Measurements from ENCODE around the gene SLC13A4.
"Not testable (repeated sequence)": the region's sequence is repeated elsewhere in the genome, so short reads cannot be mapped to it uniquely, and the experiment has no call there.

The SLC13A4 gene, protein sequence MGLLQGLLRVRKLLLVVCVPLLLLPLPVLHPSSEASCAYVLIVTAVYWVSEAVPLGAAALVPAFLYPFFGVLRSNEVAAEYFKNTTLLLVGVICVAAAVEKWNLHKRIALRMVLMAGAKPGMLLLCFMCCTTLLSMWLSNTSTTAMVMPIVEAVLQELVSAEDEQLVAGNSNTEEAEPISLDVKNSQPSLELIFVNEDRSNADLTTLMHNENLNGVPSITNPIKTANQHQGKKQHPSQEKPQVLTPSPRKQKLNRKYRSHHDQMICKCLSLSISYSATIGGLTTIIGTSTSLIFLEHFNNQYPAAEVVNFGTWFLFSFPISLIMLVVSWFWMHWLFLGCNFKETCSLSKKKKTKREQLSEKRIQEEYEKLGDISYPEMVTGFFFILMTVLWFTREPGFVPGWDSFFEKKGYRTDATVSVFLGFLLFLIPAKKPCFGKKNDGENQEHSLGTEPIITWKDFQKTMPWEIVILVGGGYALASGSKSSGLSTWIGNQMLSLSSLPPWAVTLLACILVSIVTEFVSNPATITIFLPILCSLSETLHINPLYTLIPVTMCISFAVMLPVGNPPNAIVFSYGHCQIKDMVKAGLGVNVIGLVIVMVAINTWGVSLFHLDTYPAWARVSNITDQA

DNA sequence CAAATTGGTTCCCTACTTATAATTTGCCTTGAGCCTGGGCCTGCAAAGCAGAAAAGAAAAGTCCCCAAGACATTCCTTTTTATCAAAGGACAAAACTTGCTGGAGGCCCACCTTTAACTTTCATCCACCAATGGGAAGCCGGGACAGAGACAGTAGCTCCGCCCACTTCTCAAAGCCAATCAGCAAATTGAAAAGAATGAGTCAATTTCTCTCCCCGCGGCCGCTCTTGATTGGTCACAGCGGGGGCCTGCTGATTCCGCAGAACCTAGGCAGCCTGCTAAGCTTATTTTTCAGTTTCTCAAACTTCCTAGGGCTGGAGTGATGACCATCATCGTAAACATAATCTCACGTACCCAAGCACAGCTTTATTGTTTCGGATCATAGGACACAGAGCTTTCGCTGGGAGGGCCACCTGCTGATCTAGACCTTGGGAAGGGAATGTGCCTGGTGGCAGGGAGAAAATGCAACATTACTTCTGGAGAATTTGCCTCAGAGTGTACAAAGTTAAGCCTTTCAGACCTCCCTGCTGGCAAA is at the start of gene SLC13A4:
TSS of gene SLC13A4 (minus strand) at position 51 of the 534 bp plus-strand sequence. CDS start 690 bp downstream, outside the sequence.
- H3K4me3 ChIP-seq (ENCODE audit: low read depth, low read length): no peak within 1 kb of the TSS
- TF ChIP-seq, protein P1, sequence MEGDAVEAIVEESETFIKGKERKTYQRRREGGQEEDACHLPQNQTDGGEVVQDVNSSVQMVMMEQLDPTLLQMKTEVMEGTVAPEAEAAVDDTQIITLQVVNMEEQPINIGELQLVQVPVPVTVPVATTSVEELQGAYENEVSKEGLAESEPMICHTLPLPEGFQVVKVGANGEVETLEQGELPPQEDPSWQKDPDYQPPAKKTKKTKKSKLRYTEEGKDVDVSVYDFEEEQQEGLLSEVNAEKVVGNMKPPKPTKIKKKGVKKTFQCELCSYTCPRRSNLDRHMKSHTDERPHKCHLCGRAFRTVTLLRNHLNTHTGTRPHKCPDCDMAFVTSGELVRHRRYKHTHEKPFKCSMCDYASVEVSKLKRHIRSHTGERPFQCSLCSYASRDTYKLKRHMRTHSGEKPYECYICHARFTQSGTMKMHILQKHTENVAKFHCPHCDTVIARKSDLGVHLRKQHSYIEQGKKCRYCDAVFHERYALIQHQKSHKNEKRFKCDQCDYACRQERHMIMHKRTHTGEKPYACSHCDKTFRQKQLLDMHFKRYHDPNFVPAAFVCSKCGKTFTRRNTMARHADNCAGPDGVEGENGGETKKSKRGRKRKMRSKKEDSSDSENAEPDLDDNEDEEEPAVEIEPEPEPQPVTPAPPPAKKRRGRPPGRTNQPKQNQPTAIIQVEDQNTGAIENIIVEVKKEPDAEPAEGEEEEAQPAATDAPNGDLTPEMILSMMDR (IDR thresholded peaks at IDR 0.05; ENCODE audit: insufficient read depth, low read depth, low read length, missing control alignments): no peak
- DNase-seq (ENCODE audit: low read depth): no peak

DNA sequence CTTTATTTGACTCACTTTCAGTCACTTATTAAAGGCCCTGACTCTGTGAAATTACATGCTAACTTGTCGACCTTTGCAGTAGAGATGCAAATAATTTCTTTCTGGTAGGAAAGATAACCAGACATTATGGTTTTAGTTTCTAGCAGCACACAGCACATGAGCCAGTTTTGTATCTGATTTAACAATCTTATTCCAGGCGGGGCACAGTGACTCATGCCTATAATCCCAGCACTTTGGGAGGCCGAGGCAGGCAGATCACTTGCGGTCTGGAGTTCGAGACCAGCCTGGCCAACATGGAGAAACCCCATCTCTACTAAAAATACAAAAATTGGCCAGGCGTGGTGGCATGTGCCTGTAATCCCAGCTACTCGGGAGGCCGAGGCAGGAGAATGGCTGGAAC is 47.9 kb upstream of the SLC13A4 start:
- H3K4me3 ChIP-seq (ENCODE audit: low read depth, low read length); DNase-seq (ENCODE audit: low read depth): not testable (repeated sequence)

DNA sequence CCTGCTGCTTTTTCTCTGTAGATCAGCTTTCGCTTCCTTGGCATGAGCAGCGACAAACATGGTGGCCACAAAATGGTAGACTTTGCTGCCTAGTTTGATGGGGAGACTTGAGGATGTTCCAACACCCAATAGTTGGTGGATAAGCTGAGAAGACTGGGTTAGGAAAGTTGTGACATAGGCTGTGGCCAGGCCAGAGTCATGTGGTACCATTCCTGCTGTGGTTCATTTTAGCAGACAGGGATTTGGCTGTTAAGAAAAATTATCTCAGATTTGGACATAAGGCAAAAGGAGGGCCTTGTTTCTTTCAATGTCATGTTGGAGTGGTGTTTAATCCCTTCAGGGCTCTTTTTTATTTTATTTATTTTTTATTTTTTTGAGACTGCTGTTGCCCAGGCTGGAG is 47.2 kb upstream of the SLC13A4 start:
- TF ChIP-seq, protein P1 (IDR thresholded peaks at IDR 0.05; ENCODE audit: insufficient read depth, low read depth, low read length, missing control alignments): no peak
- no peak overlapping the region for H3K4me3 ChIP-seq (ENCODE audit: low read depth, low read length)
- DNase-seq (ENCODE audit: low read depth): no peak

DNA sequence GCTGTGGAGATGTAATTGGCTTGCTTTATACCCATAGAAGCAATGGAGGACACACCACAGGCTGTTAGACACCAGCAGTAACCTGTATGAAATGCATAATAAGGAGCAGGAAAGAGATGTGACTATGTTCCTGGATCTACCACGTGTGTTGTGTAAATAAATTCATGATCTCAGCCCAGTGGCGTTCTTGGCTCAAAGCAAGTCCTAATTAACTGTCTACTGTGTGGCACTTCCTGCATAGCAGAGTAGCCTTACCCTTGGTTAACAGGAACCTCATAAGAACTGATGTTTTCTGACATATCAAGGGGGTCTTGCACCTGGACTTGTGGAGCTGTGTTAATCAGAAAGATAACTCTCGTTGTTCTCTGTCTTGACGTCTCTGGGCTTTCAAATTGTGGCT is 46.3 kb upstream of the SLC13A4 start:
- TF ChIP-seq, protein P1 (IDR thresholded peaks at IDR 0.05; ENCODE audit: insufficient read depth, low read depth, low read length, missing control alignments): no peak
- no peak overlapping the region for H3K4me3 ChIP-seq (ENCODE audit: low read depth, low read length)
- DNase-seq (ENCODE audit: low read depth): no peak

DNA sequence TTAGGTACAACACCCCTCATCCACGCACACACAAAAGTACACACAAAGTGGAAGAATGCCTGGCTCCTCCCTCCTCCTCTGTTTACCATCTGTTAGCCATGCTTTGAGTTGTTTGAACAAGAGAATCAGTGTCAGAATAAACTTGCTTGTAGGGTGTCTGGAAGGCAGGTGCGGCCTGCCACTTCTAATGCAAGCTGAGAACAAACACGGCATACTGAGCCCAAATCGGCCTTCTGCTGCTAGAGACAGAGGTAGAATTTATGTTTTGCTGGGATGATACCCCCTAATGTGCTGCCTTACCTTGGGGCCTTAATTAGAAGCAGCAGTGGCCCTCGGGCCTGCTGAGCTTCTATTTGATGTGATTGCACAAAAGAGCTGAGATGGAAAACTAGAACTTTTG is 45.5 kb upstream of the SLC13A4 start:
- H3K4me3 ChIP-seq (ENCODE audit: low read depth, low read length): no peak overlapping the region
- no peak for DNase-seq (ENCODE audit: low read depth)
- TF ChIP-seq, protein P1 (IDR thresholded peaks at IDR 0.05; ENCODE audit: insufficient read depth, low read depth, low read length, missing control alignments): no peak

DNA sequence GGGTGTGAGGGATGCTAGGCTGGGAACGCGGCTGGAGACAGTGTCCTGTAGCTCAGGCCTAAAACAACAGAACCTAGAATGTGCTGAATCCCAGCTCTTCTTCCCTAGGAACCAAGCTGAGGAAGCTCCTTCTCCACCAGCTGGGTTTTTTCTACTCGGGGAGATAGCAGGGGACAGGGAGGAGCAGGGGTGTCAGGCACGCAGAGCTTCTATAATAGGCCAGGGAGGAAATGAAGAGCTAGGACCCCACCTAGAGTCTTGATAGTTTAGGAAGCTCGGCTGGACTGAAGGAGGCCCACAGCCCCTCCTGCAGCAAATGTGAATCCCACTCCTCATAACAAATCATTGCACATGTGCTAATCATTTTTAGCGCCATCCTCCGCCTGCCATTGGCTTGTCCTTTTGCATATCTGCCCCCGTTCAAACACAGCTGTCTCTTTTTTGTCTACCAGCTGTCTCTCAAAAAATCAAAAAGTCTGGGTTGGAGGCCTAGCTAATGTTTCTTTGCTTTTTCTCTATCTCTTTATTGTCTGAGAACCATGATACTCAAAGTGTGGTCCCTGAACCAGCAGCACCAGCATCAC is 44.7 kb upstream of the SLC13A4 start:
- TF ChIP-seq, protein P1 (IDR thresholded peaks at IDR 0.05; ENCODE audit: insufficient read depth, low read depth, low read length, missing control alignments): no peak
- no peak overlapping the region for H3K4me3 ChIP-seq (ENCODE audit: low read depth, low read length)
- no peak for DNase-seq (ENCODE audit: low read depth)

DNA sequence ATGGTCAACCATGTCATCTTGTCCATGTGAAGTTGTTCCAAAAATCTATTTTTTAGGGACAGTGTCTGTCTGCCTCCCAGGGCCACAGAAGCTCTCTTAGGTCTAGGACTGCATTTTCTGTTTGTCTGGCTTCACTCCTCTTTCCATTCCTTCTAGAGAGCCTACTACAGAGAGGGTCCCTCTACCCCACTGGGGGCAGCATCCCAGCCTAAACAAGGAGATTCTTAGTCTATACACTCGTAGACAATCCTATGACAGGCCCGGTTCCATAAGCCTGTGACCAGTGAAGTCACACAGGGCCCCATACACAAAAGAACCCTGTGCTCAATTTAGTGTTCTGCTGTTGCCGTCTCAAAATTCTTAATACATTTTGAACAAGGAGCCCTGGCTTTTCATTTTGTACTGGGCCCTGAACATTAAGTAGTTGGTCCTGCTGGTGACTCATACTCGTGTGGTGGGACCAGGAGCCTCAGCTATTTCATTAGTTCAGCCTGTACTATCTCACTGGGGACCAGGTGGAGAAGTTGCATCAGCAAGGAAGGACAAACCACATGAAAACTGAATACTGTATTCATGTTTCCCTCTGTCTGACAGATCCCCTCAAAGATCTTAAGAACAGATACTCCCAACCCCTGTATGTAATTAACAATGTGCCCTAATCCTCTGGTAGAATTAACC is 44.1 kb upstream of the SLC13A4 start:
- TF ChIP-seq, protein P1 (IDR thresholded peaks at IDR 0.05; ENCODE audit: insufficient read depth, low read depth, low read length, missing control alignments): no peak

More for the DNA sequence above, 44.1 kb upstream of the SLC13A4 start:
- H3K4me3 ChIP-seq (ENCODE audit: low read depth, low read length): no peak overlapping the region
- DNase-seq (ENCODE audit: low read depth): no peak
